GM12801 (cell line): Measurements from ENCODE around the gene SLC22A14.

Experiments used
- TF ChIP-seq, protein P1 (sequence below): IDR thresholded peaks from one replicate; pipeline ENCODE4 v1.5.1; 2011; ENCODE audit warnings: control low read depth; ENCODE audit not compliant: insufficient read length; ENCODE audit errors: extremely low read depth

The SLC22A14 gene

DNA sequence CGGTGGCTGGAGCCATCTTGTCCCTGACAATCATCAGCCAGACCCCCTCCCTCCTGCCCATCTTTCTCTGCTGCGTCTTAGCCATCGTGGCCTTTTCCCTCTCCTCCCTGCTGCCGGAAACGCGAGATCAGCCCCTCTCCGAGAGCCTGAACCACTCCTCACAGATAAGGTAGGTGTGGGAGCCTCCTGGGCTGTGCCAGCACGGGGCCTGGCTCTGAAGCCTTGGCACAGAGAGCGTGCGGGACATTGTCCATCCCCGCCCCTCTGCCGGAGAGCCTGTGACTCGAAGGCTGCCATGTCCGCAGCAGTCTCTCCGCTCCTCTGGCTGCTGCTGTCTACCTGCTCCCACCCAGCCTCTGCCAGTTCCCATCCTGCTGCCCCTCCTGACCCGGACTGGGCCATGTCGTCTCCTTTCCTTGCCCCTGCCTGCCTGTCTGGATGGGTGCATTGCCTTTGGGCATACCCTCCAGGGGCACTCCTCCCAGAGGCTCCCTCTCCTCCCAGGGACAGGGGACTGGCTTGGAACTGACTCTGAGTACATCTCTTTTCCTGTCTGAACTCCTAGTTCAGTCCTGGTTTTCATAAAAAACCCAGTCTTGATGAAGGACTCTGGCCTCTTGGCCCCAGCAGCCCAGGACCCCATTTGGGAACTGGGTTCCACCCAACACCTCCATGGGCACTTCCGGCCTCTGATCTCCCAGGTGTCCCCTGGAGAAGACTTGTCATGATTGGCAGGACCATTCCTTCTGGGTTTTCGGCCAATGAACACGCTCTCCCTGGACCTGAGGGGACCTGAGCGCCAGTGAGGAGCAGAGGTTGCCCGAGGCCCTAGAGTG, 34.5 kb downstream of the SLC22A14 start:
- TF ChIP-seq, protein P1, sequence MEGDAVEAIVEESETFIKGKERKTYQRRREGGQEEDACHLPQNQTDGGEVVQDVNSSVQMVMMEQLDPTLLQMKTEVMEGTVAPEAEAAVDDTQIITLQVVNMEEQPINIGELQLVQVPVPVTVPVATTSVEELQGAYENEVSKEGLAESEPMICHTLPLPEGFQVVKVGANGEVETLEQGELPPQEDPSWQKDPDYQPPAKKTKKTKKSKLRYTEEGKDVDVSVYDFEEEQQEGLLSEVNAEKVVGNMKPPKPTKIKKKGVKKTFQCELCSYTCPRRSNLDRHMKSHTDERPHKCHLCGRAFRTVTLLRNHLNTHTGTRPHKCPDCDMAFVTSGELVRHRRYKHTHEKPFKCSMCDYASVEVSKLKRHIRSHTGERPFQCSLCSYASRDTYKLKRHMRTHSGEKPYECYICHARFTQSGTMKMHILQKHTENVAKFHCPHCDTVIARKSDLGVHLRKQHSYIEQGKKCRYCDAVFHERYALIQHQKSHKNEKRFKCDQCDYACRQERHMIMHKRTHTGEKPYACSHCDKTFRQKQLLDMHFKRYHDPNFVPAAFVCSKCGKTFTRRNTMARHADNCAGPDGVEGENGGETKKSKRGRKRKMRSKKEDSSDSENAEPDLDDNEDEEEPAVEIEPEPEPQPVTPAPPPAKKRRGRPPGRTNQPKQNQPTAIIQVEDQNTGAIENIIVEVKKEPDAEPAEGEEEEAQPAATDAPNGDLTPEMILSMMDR, result no peak

DNA sequence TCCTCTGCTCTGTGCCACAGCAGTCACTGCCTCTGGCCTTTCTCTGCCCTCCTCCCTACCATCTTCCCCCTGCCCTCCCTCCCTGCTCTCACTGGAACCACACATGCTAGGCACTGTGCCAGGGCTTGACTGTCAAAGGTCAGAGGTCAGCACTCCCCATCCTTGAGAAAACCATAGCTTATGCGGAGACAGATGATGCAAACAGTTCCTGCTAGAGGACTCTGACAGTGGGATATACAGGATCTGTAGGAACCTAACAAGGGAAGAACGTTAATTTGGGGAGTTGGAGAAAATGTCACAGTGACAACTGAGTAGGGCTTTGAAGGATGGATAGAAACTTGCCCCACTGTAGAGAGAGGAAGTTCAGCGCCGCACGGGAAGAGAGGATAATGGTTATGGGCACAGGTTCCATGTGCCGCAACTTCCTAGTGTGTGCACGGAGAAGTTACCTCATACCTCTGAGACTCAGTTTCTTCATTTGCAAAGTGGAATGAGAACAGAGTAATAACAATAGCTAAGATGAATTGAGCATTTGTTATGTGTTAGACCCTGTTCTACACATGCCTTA, 35.2 kb downstream of the SLC22A14 start:
- TF ChIP-seq, protein P1, result no peak

- TF ChIP-seq, protein P1, result no peak
Measured at GRCh38 chr3:38318766-38319671, 36.9 kb downstream of the SLC22A14 start.

DNA sequence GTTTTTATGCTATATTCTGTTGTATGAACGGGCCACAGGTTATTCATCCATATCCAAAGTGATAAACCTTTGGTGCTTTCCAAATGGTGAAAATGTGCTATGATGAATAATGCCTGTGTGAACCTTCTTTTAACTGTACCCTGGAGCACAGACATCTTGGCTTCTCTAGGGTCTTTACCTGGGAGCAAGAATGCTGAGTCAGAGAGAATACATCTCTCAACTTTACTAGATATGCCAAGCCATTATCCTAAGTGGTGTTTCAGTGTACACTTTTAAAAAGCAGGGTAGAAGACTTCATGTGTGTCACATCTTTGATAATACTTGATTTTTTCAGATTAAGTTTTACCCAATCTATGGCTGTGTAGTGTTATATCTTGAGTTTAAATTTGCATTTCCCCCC, 41.0 kb downstream of the SLC22A14 start:
- TF ChIP-seq, protein P1, result no peak

DNA sequence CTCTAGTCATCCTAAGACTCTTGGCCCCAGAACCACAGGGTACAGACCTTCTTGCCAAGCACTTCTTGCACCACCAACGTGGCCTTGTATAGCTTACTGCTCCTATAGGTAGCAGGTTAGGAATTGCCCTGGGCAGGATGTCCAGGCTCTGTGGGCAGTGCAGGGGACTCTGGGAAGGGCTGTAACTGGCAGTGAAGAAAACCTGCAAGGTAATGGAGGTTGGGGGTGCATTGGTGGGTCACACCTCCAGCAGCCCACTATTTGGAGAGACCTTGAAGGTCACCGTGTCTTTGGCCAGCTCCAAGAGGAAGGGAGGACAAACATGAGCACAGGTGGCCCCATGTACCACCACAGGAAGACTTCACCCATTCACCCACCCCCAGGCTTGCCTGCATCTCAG, 43.2 kb downstream of the SLC22A14 start:
- TF ChIP-seq, protein P1, result no peak

DNA sequence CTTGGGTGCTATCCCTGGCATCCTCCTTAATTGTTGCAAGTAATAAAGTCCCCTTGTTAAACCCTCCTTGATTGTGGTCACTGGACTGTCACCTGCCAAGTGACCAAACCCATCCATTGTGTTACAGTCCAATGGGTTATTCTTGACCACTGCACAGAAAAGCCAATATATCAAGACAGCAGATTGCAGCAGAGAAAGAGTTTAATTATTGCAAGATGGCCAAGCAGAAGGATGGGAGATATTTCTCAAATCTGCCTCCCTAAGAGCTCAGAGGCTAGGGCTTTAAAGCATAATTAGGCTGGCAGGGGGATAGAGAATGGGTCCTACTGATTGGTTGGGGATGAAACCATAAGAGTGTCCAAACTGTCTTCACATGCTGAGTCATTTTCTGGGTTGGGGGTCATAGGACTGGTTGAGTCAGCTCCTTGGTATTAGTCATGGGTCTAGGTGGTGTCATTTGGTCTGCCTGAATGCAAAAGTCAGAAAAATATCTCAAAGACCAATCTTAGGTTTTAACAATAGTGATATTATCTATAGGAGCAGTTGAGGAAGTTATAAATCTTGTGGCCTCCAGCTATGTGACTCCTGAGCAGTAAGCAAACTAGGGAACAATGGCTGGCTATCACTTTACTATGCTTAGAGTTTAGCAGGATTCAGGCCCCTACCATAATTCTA, 45.4 kb downstream of the SLC22A14 start:
- TF ChIP-seq, protein P1, result no peak
